GM18499 (cell line): ENCODE results near the gene SURF4.
"Not testable (repeated sequence)": the region's sequence is repeated elsewhere in the genome, so short reads cannot be mapped to it uniquely, and the experiment has no call there.

Experiments used
- ATAC-seq: cut with Tn5 transposase; IDR thresholded peaks from one replicate; pipeline ENCODE4 v1.9.1; 2021; ENCODE audit warnings: moderate number of reproducible peaks; ENCODE audit not compliant: insufficient read depth, unreplicated experiment

SURF4 gene

DNA sequence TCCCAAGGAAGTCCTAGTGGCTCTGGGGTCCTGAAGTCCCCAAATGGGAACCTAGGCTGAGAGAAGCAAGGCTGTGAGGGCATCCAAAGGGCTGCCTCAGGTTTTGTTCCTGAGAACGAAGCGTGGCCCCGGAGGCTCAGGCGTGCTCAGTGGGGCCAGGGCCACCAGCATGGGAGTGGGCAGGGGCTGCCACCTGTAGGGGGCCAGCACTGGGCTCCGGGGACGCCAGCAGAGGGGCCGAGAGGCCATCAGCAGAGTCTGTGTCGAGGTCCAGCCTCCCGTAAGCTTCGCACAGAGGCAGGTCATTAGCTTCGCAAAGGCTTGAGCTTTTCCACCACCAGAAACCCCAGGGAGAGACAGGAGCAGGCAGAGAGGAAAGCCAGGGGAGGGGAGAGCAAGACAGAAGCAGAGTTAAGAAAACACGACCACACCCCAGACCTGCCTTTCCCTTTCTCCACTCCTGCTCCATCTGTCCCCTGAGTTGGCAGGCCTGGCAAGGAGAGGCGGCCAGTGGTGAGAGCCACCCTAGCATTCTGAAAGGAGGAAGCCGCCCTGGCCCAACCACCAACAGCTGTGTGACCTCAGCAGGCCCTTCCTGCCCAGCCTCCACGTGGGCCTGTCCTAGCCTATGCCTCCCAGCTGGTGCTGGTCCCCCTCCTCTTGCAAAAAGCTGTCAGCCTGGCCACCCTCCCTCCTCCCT is 34.3 kb downstream of the SURF4 start:
- ATAC-seq = no peak

DNA sequence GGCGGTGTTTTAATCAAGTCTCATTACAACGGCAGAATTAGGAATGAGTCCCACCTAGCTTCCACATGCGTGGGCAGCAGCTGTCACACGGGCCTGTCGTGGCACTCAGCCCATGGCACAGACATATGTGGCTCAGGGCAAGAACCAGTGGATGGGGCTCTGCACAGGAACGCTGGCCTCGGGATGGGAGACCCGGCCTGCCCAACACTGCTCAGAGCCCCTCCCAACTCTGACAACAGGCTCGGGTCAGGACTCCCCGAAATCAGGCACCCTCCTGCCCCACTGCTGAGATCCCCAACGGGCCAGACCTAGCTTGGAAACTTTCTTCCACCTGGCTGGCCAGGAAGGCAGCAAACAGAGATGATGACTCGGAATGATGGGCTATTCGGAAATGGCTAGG is 34.9 kb downstream of the SURF4 start:
- ATAC-seq = no peak

DNA sequence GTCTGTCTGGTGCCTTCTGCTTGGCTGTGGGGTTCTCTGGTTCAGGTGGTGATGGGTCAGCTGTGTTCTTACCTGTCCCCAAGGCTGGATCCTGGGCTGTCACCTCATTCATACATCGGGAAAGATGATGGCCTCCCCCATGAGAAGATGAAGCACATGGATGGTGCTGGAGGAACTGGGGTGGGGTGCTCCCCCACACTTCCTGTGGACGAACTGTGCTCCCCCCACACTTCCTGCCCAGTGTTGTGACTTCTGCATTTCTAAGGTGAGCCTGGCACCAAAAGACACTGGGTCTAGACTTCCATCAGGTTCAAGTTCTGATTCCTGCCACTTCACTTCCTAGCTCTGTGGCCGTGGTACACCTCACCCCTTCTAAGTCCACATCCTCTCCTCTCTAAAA is 35.6 kb downstream of the SURF4 start:
- ATAC-seq = no peak

DNA sequence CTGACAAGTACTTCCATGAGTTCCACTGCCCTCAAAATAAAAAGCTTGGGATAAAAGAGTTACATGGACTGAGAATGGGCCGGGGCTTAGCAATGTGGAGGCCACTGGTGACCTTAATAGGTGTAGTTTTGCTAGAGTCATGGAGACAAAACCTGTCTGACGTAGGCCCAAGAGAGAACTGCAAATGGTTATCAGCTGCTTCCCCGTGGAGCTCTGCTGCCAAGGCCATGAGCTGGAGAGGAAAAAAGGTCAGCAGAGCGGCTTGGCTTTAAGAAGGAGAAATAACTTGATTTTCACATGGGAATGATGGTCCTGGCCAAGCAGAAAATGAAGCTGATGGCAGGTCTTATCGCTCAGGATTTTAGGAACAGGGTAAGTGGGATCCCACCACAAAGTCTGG is 36.2 kb downstream of the SURF4 start:
- ATAC-seq = no peak

DNA sequence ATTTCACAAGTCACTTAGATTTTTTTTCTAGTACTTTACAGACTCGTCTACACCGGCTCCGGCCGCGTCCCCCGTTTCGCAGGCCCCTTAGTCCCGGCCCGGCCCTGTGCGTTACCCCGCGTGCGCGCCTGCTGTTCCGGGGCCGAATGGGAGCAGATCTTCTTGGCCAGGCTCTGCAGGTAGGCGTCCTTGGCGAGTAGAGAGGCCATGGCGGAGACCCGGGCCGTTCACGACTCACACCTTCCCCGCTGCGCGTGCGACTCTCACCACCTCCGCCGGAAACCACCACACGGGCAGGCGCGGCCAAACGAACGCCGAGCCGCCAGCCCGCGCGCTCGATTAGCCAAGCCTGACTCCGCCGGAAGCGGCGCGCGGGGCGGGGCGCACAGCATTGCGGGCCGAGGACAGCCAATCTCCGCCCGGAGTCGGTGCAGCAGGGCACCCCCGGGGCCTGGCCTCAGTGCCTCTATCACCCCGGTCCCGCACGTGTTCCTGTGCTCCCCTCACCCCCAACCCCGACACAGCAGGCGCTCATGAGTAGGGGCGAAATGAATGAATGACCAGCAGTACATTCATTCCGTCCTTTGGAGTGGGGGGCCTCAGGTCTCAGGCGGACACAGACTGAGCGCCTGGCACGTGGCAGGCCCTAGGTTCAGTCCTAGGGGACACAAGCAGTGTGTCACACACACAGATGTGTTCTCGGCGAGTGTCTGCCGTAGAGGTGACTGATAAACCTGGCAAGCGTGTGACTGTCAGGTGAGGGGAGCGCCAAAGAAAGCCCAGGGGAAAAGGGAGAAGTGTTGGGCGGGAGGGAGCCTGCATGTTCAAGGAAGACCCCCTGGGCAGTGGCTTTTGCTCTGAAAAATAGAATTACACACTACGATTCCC is 39.7 kb downstream of the SURF4 start, which contains the start of gene SURF6:
TSS of gene SURF6 (minus strand) at position 265 of the 888 bp plus-strand sequence. CDS start at position 209, 56 bp downstream.
- ATAC-seq = peak; percentile 63

DNA sequence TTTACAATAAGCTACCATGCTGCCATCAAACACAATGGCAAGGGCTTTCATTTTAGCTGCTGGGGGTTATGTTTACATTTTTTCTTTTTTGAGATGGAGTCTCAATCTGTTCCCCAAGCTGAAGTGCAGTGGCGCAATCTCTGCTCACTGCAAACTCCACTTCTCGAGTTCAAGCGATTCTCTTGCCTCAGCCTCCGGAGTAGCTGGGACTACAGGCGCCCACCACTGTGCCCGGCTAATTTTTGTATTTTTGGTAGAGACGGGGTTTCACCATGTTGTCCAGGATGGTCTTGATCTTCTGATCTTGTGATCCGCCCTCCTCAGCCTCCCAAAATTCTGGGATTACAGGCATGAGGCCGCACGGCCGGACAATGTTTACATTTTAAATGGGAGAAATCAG is 41.0 kb downstream of the SURF4 start:
- ATAC-seq = not testable (repeated sequence)

DNA sequence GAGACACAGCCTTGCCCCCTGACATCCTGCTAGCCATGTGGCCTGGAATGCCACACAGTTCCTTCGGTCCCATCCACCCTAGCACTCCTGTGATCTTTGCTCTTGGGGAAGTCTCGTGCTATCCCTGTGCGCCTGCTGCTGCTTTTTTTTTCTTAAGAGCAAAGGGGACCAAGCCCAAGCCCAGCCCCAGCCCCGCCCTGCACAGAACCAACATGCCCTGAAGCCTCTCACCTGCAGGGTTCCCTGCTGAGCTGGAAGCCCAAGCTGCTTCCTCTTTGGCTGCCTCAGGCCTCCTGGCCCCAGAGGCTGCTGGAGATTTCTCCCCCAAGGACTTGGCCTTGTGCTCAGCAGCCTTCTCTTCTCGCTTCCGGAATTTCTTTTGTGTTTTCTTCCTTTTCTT is 41.7 kb downstream of the SURF4 start:
- no peak for ATAC-seq

DNA sequence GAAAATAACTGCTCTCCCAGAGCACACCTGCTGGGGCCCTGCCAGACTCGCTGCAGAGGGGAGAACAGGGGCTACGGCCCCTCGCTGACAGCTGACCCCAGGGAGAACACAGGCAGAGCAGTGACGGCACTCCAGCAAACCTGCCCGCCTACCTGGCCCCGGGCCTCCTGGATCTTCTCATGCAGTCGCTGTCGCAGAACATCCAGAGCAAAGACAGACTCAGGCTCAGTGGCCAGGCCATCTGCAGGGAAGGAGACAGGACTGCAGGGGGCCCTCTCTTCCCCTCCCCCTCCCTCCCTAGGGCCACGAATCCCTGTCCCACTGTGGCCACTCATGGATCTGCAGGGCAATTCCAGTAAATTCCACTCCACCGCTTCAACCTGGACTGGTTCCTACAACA is 42.3 kb downstream of the SURF4 start:
- ATAC-seq = no peak

DNA sequence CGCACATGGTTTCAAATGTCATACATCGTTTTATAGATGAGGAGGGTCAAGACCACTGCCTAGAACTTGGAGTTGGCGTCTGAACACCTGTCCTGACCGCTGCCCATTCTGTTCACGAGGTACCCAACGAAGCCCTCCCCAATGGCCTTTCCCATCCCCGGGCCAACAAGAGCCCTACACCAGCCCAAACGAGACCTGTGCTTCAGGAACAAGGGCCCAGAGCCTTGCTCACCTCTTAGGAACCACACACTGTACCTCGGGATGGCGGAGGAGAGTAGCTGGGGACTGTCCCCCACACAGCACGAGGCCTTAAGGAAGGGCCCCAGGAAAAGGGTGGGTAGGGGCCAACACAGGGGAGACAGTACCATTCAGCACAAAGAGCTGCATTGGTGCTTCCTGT is 42.8 kb downstream of the SURF4 start:
- no peak for ATAC-seq

DNA sequence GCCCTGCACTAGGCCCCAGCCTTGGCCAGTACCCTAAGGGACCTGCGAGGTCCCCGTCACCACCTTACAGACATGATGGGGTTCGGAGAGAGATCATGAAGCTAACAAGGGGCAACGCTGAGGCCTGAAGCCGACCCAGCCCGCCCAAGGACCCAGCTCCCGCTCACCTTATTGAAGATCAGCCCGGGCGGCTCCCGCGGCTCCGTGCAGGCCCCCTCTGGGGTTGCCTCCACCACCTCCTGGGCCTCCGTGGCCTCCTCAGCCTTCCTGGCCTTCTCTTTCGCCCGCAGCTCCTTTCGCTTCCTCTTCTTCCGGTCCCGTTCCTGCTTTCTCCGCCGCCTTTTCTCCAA is 43.5 kb downstream of the SURF4 start:
- ATAC-seq = no peak

DNA sequence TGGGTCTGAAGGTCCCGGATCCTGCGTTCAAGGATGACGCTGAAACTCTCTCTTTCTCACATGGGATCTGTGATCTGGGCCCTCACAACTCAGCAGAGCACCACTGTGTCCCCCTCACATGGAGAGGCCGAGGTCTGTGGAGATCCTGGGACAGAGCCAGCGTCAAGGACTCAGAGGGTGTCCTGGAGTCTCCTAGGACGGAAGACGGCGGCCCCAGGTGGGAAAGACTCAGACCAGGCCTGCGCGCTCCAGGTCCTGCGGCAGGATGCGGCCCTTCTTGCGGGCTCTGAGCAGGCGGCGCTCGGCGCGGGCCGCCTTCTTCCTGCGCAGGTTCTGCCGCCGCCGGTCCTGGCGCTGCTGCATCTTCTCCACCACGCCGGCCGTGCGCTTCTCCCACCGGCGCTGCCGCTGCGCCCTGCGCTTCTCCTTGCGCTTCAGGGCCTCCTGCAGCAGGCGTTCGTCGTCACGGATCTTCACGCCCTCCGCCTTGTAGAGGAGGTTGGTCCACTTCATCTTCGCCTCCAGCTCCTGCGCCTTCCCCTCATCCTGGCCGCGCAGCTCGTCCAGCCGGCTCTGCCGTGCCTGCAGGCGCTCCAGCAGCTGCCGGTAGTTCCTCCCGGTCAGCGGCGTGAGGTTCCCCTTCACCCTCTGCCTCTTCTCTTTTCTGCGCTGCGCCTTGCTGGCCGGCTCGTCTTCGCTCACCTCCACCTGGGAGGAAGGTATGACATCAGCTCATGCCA is 44.0 kb downstream of the SURF4 start:
- ATAC-seq = no peak

DNA sequence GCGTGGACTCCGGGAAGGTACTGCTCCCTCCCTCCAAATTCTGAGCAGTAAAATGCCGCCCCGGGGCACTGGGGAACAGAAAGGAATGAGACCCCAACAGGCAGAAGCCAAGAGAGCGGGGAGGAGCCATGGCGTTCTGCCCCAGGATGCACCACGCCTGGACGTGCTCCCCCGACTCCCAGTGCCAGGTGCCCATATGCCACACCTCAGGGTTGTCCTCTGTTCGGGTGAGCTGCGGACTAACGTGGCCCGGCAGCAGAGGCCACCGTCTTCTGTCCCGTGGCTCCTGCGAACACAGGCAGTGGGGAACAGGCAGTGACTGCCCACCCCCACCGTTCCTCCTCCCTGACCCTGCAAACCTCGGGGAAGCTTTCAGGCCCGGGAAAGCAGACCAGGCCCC is 44.6 kb downstream of the SURF4 start:
- ATAC-seq = no peak

DNA sequence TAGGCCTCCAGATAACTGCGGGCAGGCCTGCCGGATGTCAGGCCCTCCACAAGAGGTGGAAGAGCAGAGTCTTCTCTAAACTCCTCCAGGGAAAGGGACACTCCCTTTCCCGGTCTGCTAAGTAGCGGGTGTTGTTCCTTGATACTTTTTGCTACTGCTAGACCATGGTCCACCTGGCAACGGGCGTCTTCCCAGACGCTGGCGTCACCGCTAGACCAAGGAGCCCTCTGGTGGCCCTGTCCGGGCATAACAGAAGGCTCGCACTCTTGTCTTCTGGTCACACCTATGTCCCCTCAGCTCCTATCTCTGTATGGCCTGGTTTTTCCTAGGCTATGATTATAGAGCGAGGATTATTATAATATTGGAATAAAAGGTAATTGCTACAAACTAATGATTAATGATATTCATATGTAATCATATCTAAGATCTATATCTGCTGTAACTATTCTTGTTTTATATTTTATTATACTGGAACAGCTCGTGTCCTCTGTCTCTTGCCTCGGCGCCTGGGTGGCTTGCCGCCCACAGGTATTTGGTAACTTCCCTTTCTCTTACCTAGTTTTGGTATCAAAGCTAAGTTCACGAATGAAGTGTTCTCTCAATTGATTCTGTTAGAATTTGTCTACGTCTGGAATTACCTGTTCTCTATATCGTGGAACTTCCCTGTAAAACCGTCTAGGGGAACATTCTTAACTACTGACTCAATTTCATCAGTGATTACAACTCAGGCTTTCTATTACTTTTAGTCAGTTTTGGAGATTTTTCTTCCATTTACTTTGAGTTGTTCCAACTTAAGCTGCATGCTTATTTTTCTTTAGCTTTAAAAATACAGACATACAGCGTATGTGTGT is 46.3 kb downstream of the SURF4 start:
- not testable (repeated sequence) for ATAC-seq

DNA sequence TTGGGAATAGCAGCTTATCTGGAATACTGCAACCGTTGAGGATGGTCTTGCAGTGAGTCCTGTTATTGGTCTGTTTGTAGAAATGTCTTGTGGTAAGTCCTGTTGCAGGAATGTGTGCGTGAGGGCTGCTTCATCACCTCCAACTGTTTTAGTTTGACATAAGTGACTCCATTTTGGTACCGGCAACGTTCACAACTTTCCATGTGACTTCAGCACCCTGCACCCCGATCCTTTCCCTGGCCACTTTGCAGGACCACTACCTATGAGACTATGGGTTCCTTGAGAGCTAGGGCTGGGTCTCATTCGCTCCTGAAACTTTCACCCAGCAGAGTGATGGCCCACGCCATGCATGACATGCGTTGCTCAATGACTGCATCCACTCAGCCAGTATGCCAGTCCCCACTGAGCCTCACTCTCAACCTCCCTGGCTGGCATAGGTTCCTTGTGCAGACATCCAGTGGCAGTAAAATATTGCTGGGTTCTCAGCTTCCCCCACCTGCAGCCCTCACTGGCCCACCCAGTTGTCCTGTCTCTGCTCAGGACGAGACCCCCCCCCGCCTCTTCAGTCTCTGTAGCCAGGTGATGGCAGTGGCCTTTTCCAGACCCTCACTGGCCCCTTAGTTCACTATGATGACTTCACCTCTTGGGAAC is 47.9 kb downstream of the SURF4 start:
- ATAC-seq = no peak

DNA sequence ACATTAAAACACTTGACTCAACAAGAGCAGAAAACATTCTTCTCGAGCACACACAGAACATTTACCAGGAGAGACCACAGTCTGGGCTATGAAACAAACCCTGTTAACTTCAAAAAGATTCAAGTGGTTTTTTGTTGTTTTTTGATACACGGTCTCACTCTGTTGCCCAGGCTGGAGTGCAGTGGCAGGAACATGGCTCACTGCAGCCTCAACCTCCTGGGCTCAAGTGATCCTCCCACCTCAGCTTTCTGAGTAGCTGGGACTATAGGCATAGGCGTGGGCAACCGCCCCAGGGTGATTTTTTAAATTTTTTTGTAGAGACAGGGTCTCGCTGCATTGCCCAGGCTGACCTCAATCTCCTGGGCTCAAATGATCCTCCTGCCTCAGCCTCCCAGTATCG is 48.8 kb downstream of the SURF4 start:
- not testable (repeated sequence) for ATAC-seq

DNA sequence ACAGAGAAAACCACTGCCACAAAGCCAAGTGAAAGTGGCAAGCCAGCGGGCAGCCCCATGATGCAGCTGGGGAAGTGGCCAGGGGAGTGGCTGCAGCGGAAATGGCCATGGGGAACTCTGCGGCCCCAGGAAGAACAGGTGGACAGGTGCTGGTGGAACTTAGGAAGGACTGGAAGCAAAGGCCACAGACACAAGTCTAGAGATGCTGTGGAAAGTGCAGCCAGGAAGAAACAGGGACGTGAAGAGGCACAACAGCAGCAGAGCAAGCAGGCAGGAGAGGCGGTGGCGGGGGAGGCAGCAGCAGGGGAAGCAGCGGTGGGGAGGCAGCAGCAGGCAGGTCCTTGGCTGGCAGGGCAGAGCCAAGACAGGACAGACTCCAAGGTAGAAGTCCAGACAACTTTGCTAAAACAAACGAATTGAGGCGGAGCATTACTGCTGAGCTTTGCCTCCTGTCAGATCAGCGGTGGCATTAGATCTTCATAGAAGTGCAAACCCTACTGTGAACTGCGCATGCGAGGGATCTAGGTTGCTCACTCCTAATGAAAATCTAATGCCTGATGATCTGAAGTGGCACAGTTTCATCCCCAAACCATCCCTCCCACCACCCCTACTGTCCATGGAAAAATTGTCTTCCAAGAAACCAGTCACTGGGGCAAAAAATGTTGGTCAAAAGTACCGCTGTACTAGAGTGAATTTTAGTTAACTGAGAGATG is 51.7 kb downstream of the SURF4 start:
- no peak for ATAC-seq

DNA sequence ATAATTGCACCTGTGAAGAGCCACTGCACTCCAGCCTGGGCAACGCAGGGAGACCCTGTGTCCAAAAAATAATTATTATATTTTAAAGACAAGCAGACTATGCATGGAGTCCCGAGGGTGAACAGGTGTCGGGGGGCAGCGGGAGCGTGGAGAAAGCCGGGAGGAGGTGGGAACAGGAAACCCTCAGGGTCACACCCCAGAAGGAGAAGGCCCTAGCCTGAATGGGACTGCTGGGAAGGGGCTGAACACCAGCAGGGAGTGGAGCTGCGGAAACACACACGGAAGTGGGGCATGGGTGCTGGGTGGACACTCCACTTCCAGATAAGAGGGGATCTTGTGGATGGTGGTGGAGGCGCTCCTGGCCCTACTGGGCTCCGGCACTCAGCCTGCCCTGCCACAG is 52.6 kb downstream of the SURF4 start:
- ATAC-seq = no peak

DNA sequence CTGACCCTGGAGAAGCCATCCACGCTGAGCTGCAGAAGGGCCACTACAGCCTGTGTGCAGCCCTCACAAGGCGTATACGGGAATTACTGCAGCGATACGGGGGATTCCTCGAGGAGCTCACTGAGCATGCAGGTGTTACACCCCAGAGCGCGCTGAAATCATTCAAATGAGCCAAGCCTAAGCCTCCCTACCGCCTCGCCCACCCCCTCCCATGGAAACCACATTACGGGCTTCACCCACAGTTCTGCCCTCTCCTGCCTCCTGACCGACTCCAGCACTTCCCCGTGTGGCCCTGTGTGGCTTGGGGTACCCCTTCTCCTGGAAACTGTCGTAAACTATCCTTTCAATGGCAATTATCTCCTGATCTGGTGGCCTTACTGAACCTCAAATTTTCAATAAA is 53.2 kb downstream of the SURF4 start:
- ATAC-seq = no peak

DNA sequence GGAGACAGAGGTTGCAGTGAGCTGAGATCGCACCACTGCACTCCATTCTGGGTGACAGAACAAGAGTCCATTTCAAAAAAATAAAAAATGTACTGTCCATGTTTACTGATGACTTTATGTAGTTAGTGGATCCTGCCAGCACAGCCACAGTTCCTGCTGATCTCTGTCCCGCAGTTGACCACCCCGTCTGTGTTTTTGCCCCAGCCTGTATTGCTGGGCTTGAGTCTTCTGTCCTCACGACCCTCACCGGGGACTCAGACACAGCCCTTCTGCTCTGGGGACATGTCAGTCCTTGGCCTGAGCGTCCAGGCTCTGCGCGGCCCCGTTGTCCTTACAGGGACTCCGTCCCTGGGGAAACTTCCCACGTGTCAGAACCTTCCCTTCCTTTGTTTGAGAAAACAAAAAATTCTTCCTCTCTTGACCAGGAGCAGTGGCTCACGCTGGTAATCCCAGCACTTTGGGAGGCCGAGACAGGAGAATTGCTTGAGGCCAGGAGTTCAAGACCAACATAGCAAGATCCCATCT is 54.4 kb downstream of the SURF4 start:
- no peak for ATAC-seq
